Mesenchymal stem cell (in vitro differentiated cells and primary cell): Measurements from ENCODE around the gene PDE9A.
"Not testable (repeated sequence)": the region's sequence is repeated elsewhere in the genome, so short reads cannot be mapped to it uniquely, and the experiment has no call there.

Experiments
- DNase-seq: peaks from one replicate; pipeline ENCODE4 v3.0.0-alpha.2; 2013
- H2AFZ ChIP-seq: one replicate; pipeline ENCODE4 v1.6.1; 2013; ENCODE audit warnings: low read depth, mild to moderate bottlenecking, control low read depth, inconsistent platforms, low read length, moderate library complexity
- H2AK5ac ChIP-seq: 2 replicates; pipeline ENCODE4 v1.6.1; 2013; ENCODE audit warnings: low read length, moderate library complexity, mild to moderate bottlenecking, inconsistent platforms; ENCODE audit not compliant: severe bottlenecking
- H2BK120ac ChIP-seq: one replicate; pipeline ENCODE4 v1.6.1; 2013; ENCODE audit warnings: low read depth, mild to moderate bottlenecking, inconsistent platforms, low read length, moderate library complexity
- H2BK12ac ChIP-seq, 2 experiments: one replicate each; pipeline ENCODE4 v1.6.1; 2013; ENCODE audit warnings: inconsistent platforms in 2 of 2, low read length in 2 of 2, mild to moderate bottlenecking in 2 of 2, moderate library complexity in 2 of 2, control low read depth in 1 of 2
- H2BK15ac ChIP-seq: one replicate; pipeline ENCODE4 v1.6.1; 2013; ENCODE audit warnings: mild to moderate bottlenecking, low read depth, inconsistent platforms; ENCODE audit not compliant: poor library complexity, severe bottlenecking
- H2BK5ac ChIP-seq: 2 replicates; pipeline ENCODE4 v1.6.1; 2013; ENCODE audit warnings: low read depth, mild to moderate bottlenecking, low read length, control low read depth, inconsistent platforms; ENCODE audit not compliant: poor library complexity, severe bottlenecking
- H3K14ac ChIP-seq, 2 experiments: one replicate each; pipeline ENCODE4 v1.6.1; 2013; ENCODE audit warnings: inconsistent platforms in 2 of 2, low read length in 2 of 2, control low read depth in 1 of 2, mild to moderate bottlenecking in 1 of 2, moderate library complexity in 1 of 2
- H3K18ac ChIP-seq, 2 experiments: one replicate each; pipeline ENCODE4 v1.6.1; 2013; ENCODE audit warnings: inconsistent platforms in 2 of 2, low read length in 2 of 2, control low read depth in 1 of 2, low read depth in 1 of 2, mild to moderate bottlenecking in 1 of 2
- H3K23ac ChIP-seq, 2 experiments: one replicate each; pipeline ENCODE4 v1.6.1; 2013; ENCODE audit warnings: inconsistent platforms in 2 of 2, low read length in 2 of 2, mild to moderate bottlenecking in 2 of 2, moderate library complexity in 2 of 2, control low read depth in 1 of 2
- H3K27ac ChIP-seq: 2 replicates; pipeline ENCODE4 v1.5.1; 2013; ENCODE audit warnings: mild to moderate bottlenecking, moderate library complexity, low read length, control low read depth, inconsistent platforms; ENCODE audit not compliant: poor library complexity, severe bottlenecking
- H3K27me3 ChIP-seq, 2 experiments: 2 replicates each; pipeline versions ENCODE4 v1.6.1 to v1.7.0; 2013; ENCODE audit warnings: low read length in 2 of 2, mild to moderate bottlenecking in 2 of 2, moderate library complexity in 2 of 2, control low read depth in 1 of 2, inconsistent platforms in 1 of 2; ENCODE audit not compliant: control insufficient read depth in 1 of 2, insufficient read depth in 1 of 2
- H3K36me3 ChIP-seq, 2 experiments: 2 replicates each; pipeline versions ENCODE4 v1.6.1 to v1.7.0; 2013; ENCODE audit warnings: low read length in 2 of 2, control low read depth in 1 of 2, inconsistent platforms in 1 of 2, low read depth in 1 of 2, mild to moderate bottlenecking in 1 of 2; ENCODE audit not compliant: insufficient read depth in 2 of 2, control insufficient read depth in 1 of 2
- H3K4ac ChIP-seq, 2 experiments: one replicate each; pipeline ENCODE4 v1.6.1; 2013; ENCODE audit warnings: inconsistent platforms in 2 of 2, low read length in 2 of 2, mild to moderate bottlenecking in 2 of 2, moderate library complexity in 2 of 2, control low read depth in 1 of 2, low read depth in 1 of 2
- H3K4me1 ChIP-seq: 2 replicates; pipeline ENCODE4 v1.6.1; 2013; ENCODE audit warnings: low read depth, low read length, control low read depth; ENCODE audit not compliant: control insufficient read depth, insufficient read depth
- H3K4me2 ChIP-seq: 2 replicates; pipeline ENCODE4 v1.6.1; 2013; ENCODE audit warnings: low read length, mild to moderate bottlenecking, inconsistent platforms; ENCODE audit not compliant: poor library complexity, severe bottlenecking
- H3K4me3 ChIP-seq, 2 experiments: 2 replicates each; pipeline versions ENCODE4 v1.5.1 to v1.7.0; 2013; ENCODE audit warnings: low read length in 2 of 2, mild to moderate bottlenecking in 2 of 2, control low read depth in 1 of 2, low read depth in 1 of 2; ENCODE audit not compliant: insufficient read depth in 1 of 2
- H3K79me1 ChIP-seq: replicated peaks from 2 replicates; pipeline ENCODE4 v1.6.1; 2013; ENCODE audit warnings: mild to moderate bottlenecking, control low read depth, low read length, inconsistent platforms; ENCODE audit not compliant: poor library complexity, severe bottlenecking
- H3K9ac ChIP-seq: 2 replicates; pipeline ENCODE4 v1.7.0; 2013; ENCODE audit warnings: mild to moderate bottlenecking, low read length, moderate library complexity
- H3K9me3 ChIP-seq: 2 replicates; pipeline ENCODE4 v1.7.0; 2013; ENCODE audit warnings: mild to moderate bottlenecking, low read length; ENCODE audit not compliant: control insufficient read depth
- H4K8ac ChIP-seq: one replicate; pipeline ENCODE4 v1.6.1; 2013; ENCODE audit warnings: inconsistent platforms, mild to moderate bottlenecking, low read length, moderate library complexity
- H4K91ac ChIP-seq: one replicate; pipeline ENCODE4 v1.6.1; 2013; ENCODE audit warnings: mild to moderate bottlenecking, low read length, inconsistent platforms
- WGBS: methylation state at CpG from one replicate; pipeline ENCODE4 v1.1.7; 2013; ENCODE audit warnings: mixed read lengths; 5-methylcytosine and 5-hydroxymethylcytosine counted together

PDE9A gene

DNA sequence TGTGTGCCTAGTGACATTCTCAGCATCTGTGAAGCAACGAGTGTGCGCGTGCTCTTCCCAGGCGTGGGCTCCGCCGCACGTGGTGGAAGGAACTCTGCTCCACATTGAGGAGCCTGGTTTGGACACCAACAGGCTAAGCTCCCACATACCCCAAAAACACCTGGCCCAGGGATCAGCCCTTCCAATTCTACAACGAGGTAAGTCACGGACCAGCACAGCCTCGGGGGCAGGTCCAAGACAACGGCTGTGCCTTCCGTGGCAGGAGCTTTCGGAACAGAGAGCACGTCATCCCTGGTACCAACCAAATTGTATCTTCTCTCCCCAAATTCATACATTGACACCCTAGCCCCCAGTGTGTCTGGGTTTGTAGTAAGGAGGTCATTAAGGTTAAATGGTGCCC lies 27.2 kb upstream of the PDE9A start:
- no peak overlapping the region for H2BK15ac ChIP-seq

DNA sequence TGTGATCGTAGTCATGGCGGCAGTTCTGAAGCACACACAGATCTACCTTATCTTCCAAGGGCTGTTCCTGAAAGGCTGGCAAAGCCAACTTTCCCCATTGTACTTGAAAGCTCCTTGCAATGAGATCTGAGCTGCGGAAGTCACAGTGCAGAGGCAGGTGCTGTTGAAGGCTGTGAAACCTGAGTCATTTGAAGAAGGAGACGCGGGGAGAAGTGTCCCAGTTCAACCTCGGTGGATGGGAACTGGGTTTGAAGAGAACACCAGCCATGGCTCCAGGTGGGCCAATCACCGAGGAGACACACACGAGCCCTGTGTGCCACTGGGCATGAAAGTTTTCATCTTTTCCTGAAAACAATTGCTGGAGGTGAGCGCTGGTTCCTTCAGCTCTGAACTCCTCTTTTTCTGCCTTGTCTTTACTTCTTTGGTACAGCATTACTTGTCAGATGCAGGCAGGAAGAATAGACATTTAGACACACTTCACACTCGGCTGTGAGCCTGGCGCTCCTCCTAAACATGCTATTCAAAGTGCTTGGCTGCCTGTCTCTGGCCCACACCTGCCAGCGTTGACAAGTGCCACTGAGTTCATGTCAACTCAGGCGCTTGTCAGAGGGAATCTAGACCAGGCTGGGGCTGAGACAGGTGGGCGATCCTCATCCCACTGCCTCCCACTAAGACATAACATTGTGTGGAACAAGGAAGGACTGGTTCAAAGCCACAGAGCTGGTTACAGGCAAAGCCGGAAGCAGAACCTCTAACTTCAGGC lies 25.7 kb upstream of the PDE9A start:
- H3K18ac ChIP-seq = no peak overlapping the region
- no peaks in the 10 kb centered on the region for H3K36me3 ChIP-seq
- no peak for DNase-seq
- no peak overlapping the region for H2BK12ac ChIP-seq
- H3K4me3 ChIP-seq = no peak overlapping the region
- H3K4me1 ChIP-seq = peaks cover 6% of the 10 kb centered on the region
- no peak overlapping the region for H2BK5ac ChIP-seq
- no peak overlapping the region for H2BK120ac ChIP-seq
- no peak overlapping the region for H3K23ac ChIP-seq
- peaks cover 37 to 82% of the 10 kb centered on the region in 2 experiments for H3K27me3 ChIP-seq
- H3K9ac ChIP-seq = no peak overlapping the region
- H2AK5ac ChIP-seq = no peak overlapping the region
- no peak overlapping the region for H2BK15ac ChIP-seq
- no peak overlapping the region for H3K4ac ChIP-seq
- H3K79me1 ChIP-seq = no peaks in the 10 kb centered on the region
- no peak overlapping the region for H3K4me2 ChIP-seq
- H2AFZ ChIP-seq = no peak overlapping the region
- H3K14ac ChIP-seq = no peak overlapping the region
- no peak overlapping the region for H4K8ac ChIP-seq
- no peaks in the 10 kb centered on the region for H3K9me3 ChIP-seq
- no peak overlapping the region for H4K91ac ChIP-seq
- no peak overlapping the region for H3K27ac ChIP-seq
- 92% methylated on average over 14 of the region's 15 CpGs for WGBS

More for the DNA sequence above, 27.2 kb upstream of the PDE9A start:
- Histone ChIP-seq H3K79me1 (no peaks in the 10 kb centered on the region), H2BK5ac (no peak overlapping the region), H2AFZ (no peak overlapping the region), H3K23ac (no peak overlapping the region), H3K4ac (no peak overlapping the region), H3K14ac (no peak overlapping the region), H3K4me1 (peaks cover 8% of the 10 kb centered on the region), H2AK5ac (no peak overlapping the region), H3K27me3 (peaks cover 44 to 88% of the 10 kb centered on the region in 2 experiments), H3K27ac (no peak overlapping the region), H2BK120ac (no peak overlapping the region), H4K8ac (no peak overlapping the region), H4K91ac (no peak overlapping the region), H2BK12ac (no peak overlapping the region), H3K18ac (no peak overlapping the region), H3K4me2 (no peak overlapping the region), H3K36me3 (no peaks in the 10 kb centered on the region), H3K4me3 (no peak overlapping the region), H3K9me3 (no peaks in the 10 kb centered on the region), H3K9ac (no peak overlapping the region)
- DNase-seq = no peak
- 96% methylated on average over 10 of the region's 14 CpGs for WGBS

DNA sequence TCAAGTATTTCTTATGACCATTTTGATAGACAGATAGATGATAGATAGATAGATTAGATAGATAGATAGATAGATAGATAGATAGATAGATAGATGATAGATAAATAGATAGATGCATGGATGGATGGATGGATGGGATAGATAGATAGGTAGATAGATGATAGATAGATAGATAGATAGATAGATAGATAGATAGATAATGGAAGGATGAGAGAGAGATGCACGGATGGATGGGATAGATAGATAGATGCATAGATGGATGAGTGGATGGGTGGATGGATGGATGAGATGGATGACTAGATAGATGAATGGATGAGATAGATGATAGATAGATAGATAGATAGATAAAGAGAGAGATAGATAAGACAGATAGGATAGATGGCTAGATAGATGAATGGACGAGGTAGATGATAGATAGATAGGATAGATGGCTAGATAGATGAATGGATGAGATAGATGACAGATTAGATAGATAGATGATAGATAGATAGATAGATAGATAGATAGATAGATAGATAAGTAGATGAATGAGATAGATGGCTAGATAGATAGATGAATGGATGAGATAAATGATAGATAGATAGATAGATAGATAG lies 24.9 kb upstream of the PDE9A start:
- not testable (repeated sequence) for H3K4ac ChIP-seq, H3K18ac ChIP-seq, H2AK5ac ChIP-seq, H3K27ac ChIP-seq, H3K14ac ChIP-seq, DNase-seq, H4K91ac ChIP-seq, H3K79me1 ChIP-seq, H3K4me3 ChIP-seq, H3K9ac ChIP-seq, H3K9me3 ChIP-seq, H2BK120ac ChIP-seq, H4K8ac ChIP-seq, H2BK5ac ChIP-seq, H3K4me1 ChIP-seq, H3K23ac ChIP-seq, H2BK12ac ChIP-seq, H3K36me3 ChIP-seq, H2BK15ac ChIP-seq, H3K4me2 ChIP-seq, H2AFZ ChIP-seq
- 86% methylated on average over 2 of the region's 2 CpGs for WGBS
- peaks cover 46 to 85% of the 10 kb centered on the region in 2 experiments for H3K27me3 ChIP-seq

DNA sequence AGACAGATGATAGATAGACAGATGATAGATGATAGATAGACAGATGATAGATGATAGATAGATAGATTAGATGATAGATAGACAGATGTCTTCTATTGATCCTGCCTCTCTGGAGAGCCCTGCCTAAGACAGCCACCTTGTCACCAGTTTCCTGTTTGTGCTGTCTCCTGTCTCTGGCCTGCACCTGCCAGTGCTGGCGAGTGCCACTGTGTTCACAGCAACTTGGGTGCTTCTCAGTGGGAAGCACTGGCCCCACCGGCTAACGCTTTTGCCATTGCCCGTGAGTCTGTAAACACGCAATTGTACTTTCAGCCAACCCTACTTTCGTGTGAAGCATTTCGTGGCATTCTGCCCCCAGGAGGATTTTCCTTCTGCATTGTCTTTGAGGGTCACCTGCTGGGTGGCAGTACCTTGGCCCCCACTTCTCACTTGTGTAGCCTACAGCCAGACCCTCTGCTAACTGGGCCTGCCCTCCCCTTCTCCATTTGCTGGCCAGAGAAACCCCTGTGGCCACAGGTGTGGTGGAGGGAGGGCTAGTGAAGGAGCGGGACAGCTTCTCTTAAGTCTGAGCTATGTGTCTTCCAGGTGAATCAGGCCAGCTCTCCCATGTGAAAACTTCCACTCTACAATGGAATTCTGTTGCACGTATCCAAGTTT lies 23.4 kb upstream of the PDE9A start:
- Histone ChIP-seq H3K4ac (no peak overlapping the region), H3K36me3 (no peaks in the 10 kb centered on the region), H3K4me2 (no peak overlapping the region), H3K27ac (no peak overlapping the region), H3K23ac (no peak overlapping the region), H3K14ac (no peak overlapping the region), H3K4me1 (no peaks in the 10 kb centered on the region), H3K4me3 (no peak overlapping the region), H2AK5ac (no peak overlapping the region), H2BK5ac (no peak overlapping the region), H3K9me3 (no peaks in the 10 kb centered on the region), H2BK12ac (no peak overlapping the region), H3K27me3 (peaks cover 54 to 78% of the 10 kb centered on the region in 2 experiments), H3K79me1 (no peaks in the 10 kb centered on the region), H3K18ac (no peak overlapping the region), H4K8ac (no peak overlapping the region), H2BK15ac (no peak overlapping the region), H2BK120ac (no peak overlapping the region), H3K9ac (no peak overlapping the region), H4K91ac (no peak overlapping the region), H2AFZ (no peak overlapping the region)
- WGBS = 86% methylated on average over 9 of the region's 9 CpGs
- DNase-seq = no peak
